ENCODE results near the gene PPP6R2. TPM values are rescaled to one million over a fixed set of nuclear protein-coding genes. Genes with fewer than 3 reads are reported as not detected.

PPP6R2 gene
- total RNA-seq, 1 donor from 2014 or later = 62.8 TPM

GRCh38 chr22:50306753-50307749, 36.1 kb upstream of the PPP6R2 start, which contains the start of gene PLXNB2:
PLXNB2 (minus strand) TSS chr22:50307646; CDS start chr22:50290584, 17,062 bp downstream.
- Mint-ChIP-seq H3K9me3 (no peaks in the 10 kb centered on the region), H3K36me3 (peaks cover 4% of the 10 kb centered on the region), H3K4me3 (peak within 1 kb of the TSS; percentile 94), H3K27ac (peak within 1 kb of the TSS; percentile 98), H3K4me1 (ENCODE audit: unreplicated experiment) (peaks cover 24% of the 10 kb centered on the region), H3K27me3 (no peaks in the 10 kb centered on the region)
- DNase-seq (ENCODE audit: extremely low spot score, unreplicated experiment) = peak; percentile 87
- TF ChIP-seq CTCF (conservative IDR thresholded peaks at IDR 0.05) = no peak

- TF ChIP-seq CTCF (conservative IDR thresholded peaks at IDR 0.05) = no peak
- peaks cover 4% of the 10 kb centered on the region for H3K36me3 Mint-ChIP-seq
- H3K27me3 Mint-ChIP-seq = no peaks in the 10 kb centered on the region
- peak overlapping the region; percentile 92 for H3K27ac Mint-ChIP-seq
- H3K4me3 Mint-ChIP-seq = peak overlapping the region; percentile 84
- DNase-seq (ENCODE audit: extremely low spot score, unreplicated experiment) = no peak
- H3K9me3 Mint-ChIP-seq = no peaks in the 10 kb centered on the region
- H3K4me1 Mint-ChIP-seq (ENCODE audit: unreplicated experiment) = peaks cover 19% of the 10 kb centered on the region
Measured at GRCh38 chr22:50307890-50308596, 35.1 kb upstream of the PPP6R2 start.

GRCh38 chr22:50308597-50308935, 34.6 kb upstream of the PPP6R2 start:
- DNase-seq (ENCODE audit: extremely low spot score, unreplicated experiment) = no peak
- peaks cover 4% of the 10 kb centered on the region for H3K36me3 Mint-ChIP-seq
- no peak for TF ChIP-seq CTCF (conservative IDR thresholded peaks at IDR 0.05)
- peaks cover 17% of the 10 kb centered on the region for H3K4me1 Mint-ChIP-seq (ENCODE audit: unreplicated experiment)
- H3K27me3 Mint-ChIP-seq = no peaks in the 10 kb centered on the region
- peak overlapping the region; percentile 84 for H3K4me3 Mint-ChIP-seq
- no peaks in the 10 kb centered on the region for H3K9me3 Mint-ChIP-seq
- peak overlapping the region; percentile 92 for H3K27ac Mint-ChIP-seq

GRCh38 chr22:50308986-50309600, 34.0 kb upstream of the PPP6R2 start:
- Mint-ChIP-seq H3K4me3 (peak overlapping the region; percentile 84), H3K27me3 (no peaks in the 10 kb centered on the region), H3K27ac (peak overlapping the region; percentile 92), H3K4me1 (ENCODE audit: unreplicated experiment) (peaks cover 16% of the 10 kb centered on the region), H3K9me3 (no peaks in the 10 kb centered on the region), H3K36me3 (peaks cover 4% of the 10 kb centered on the region)
- TF ChIP-seq CTCF (conservative IDR thresholded peaks at IDR 0.05) = no peak
- no peak for DNase-seq (ENCODE audit: extremely low spot score, unreplicated experiment)

GRCh38 chr22:50309601-50309991, 33.5 kb upstream of the PPP6R2 start:
- H3K4me3 Mint-ChIP-seq = no peak overlapping the region
- H3K27me3 Mint-ChIP-seq = no peaks in the 10 kb centered on the region
- H3K9me3 Mint-ChIP-seq = no peaks in the 10 kb centered on the region
- peaks cover 4% of the 10 kb centered on the region for H3K36me3 Mint-ChIP-seq
- H3K27ac Mint-ChIP-seq = peak overlapping the region; percentile 92
- peaks cover 13% of the 10 kb centered on the region for H3K4me1 Mint-ChIP-seq (ENCODE audit: unreplicated experiment)
- DNase-seq (ENCODE audit: extremely low spot score, unreplicated experiment) = no peak
- TF ChIP-seq CTCF (conservative IDR thresholded peaks at IDR 0.05) = no peak

Data from type B pancreatic cell (in vitro differentiated cells).